ENCODE measurements around the gene DICER1. TPM values are rescaled to one million over a fixed set of nuclear protein-coding genes. Genes with fewer than 3 reads are reported as not detected.

DICER1 gene
- polyA plus RNA-seq, 1 donor from 2014 or later = 93.8 TPM

DNA sequence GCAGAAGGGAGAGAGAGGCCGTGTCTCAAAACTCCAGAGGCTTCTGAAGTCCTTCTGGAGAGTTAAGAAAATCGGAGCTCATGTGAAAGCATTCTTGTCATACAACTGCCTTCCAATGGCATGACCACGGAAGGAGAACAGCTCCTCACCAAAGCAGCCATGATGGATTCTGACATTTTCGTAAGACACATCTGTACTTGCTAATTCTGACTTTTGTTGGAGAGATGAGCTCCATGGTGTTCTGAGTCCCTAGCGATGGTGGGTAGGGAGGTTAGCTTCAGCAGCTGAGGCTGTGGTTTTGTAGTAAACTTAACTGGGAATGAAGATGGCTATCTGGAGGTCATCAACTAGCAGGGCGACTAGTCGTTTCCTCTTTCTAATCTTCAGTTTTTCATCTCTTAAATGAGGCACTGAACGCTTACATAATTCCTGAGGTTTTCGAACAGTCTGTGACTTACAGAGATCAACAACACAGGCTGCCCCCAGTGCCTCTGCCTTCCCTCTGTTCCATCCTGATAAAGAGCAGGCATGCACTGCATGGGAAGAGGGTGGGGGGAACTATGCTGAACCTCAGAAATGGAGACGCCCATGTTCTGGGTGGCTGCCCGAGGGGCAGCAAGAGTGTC lies 28.6 kb upstream of the DICER1 start:
- Histone ChIP-seq H3K9me3 (ENCODE audit: low read length) (no peaks in the 10 kb centered on the region), H3K4me2 (ENCODE audit: low read length) (no peak overlapping the region), H4K20me1 (ENCODE audit: insufficient read depth) (no peaks in the 10 kb centered on the region), H3K9ac (ENCODE audit: low read length) (no peak overlapping the region), H3K36me3 (ENCODE audit: insufficient read depth, low read length) (no peaks in the 10 kb centered on the region), H3K27me3 (ENCODE audit: insufficient read depth, low read depth, low read length) (no peaks in the 10 kb centered on the region), H3F3A (ENCODE audit: insufficient read depth, low read length, poor library complexity, severe bottlenecking) (no peaks in the 10 kb centered on the region), H3K79me2 (replicated peaks; ENCODE audit: insufficient read depth, low read length) (no peaks in the 10 kb centered on the region), H3K9me2 (ENCODE audit: insufficient read depth, low read length) (no peaks in the 10 kb centered on the region), H2AFZ (ENCODE audit: low read depth, low read length) (no peak overlapping the region), H3K4me3 (ENCODE audit: low read length) (no peak overlapping the region), H3K27ac (ENCODE audit: low read length) (no peak overlapping the region)
- TF ChIP-seq, protein P1, sequence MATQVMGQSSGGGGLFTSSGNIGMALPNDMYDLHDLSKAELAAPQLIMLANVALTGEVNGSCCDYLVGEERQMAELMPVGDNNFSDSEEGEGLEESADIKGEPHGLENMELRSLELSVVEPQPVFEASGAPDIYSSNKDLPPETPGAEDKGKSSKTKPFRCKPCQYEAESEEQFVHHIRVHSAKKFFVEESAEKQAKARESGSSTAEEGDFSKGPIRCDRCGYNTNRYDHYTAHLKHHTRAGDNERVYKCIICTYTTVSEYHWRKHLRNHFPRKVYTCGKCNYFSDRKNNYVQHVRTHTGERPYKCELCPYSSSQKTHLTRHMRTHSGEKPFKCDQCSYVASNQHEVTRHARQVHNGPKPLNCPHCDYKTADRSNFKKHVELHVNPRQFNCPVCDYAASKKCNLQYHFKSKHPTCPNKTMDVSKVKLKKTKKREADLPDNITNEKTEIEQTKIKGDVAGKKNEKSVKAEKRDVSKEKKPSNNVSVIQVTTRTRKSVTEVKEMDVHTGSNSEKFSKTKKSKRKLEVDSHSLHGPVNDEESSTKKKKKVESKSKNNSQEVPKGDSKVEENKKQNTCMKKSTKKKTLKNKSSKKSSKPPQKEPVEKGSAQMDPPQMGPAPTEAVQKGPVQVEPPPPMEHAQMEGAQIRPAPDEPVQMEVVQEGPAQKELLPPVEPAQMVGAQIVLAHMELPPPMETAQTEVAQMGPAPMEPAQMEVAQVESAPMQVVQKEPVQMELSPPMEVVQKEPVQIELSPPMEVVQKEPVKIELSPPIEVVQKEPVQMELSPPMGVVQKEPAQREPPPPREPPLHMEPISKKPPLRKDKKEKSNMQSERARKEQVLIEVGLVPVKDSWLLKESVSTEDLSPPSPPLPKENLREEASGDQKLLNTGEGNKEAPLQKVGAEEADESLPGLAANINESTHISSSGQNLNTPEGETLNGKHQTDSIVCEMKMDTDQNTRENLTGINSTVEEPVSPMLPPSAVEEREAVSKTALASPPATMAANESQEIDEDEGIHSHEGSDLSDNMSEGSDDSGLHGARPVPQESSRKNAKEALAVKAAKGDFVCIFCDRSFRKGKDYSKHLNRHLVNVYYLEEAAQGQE (IDR thresholded peaks at IDR 0.05; ENCODE audit: borderline replicate concordance) = no peak
- no peak for TF ChIP-seq EP300 (conservative IDR thresholded peaks at IDR 0.05; ENCODE audit: poor library complexity, severe bottlenecking)
- TF ChIP-seq TAF1 (IDR thresholded peaks at IDR 0.05; ENCODE audit: low read depth) = no peak
- no peak for TF ChIP-seq MXI1 (conservative IDR thresholded peaks at IDR 0.05; ENCODE audit: poor library complexity, severe bottlenecking)

DNA sequence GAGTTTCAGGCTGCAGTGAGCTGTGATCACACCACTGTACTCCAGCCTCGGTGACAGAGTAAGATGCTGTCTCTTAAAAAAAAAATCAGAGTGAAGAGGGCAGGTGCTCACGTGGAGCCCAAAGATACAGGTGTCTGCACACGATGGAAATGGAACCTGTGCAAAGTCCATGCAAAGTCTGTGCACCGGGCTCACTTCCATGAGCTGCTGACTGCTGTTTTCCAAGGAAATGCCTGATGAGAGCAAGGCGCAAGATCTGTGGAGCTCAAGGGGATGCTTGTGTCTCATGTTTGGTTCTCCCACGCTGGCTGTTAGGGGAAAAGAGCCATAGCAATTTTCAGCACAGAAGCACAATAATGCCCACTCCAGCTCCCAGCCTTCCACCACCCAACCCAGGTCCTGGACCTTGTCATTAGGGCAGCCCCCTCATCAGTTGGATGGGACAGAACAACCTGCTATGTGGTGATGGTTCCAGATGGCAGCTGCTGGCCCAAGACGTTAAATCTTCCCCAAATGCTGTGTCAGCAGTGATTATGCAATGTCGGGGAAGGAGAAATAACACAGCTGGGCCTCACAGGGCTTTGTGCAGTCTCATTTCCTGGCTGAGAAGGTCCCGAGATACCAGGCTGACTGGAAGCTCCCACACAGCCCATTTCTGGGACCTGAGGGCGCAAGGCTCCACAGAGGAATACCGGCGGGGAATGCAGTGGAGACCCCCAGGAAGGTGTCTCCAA lies 27.9 kb upstream of the DICER1 start:
- Histone ChIP-seq H3K4me2 (ENCODE audit: low read length) (no peak overlapping the region), H3K4me3 (ENCODE audit: low read length) (no peak overlapping the region), H4K20me1 (ENCODE audit: insufficient read depth) (no peaks in the 10 kb centered on the region), H2AFZ (ENCODE audit: low read depth, low read length) (no peak overlapping the region), H3K9ac (ENCODE audit: low read length) (no peak overlapping the region), H3K27ac (ENCODE audit: low read length) (no peak overlapping the region), H3K9me2 (ENCODE audit: insufficient read depth, low read length) (no peaks in the 10 kb centered on the region), H3K36me3 (ENCODE audit: insufficient read depth, low read length) (no peaks in the 10 kb centered on the region), H3K27me3 (ENCODE audit: insufficient read depth, low read depth, low read length) (no peaks in the 10 kb centered on the region), H3K9me3 (ENCODE audit: low read length) (no peaks in the 10 kb centered on the region), H3K79me2 (replicated peaks; ENCODE audit: insufficient read depth, low read length) (no peaks in the 10 kb centered on the region), H3F3A (ENCODE audit: insufficient read depth, low read length, poor library complexity, severe bottlenecking) (no peaks in the 10 kb centered on the region)
- TF ChIP-seq RAD21 (conservative IDR thresholded peaks at IDR 0.05) = no peak
- TF ChIP-seq SMC3 (conservative IDR thresholded peaks at IDR 0.05; ENCODE audit: poor library complexity) = no peak
- no peak for TF ChIP-seq MXI1 (conservative IDR thresholded peaks at IDR 0.05; ENCODE audit: poor library complexity, severe bottlenecking)
- TF ChIP-seq, protein P1 (IDR thresholded peaks at IDR 0.05; ENCODE audit: borderline replicate concordance) = no peak
- TF ChIP-seq EP300 (conservative IDR thresholded peaks at IDR 0.05; ENCODE audit: poor library complexity, severe bottlenecking) = no peak
- TF ChIP-seq TAF1 (IDR thresholded peaks at IDR 0.05; ENCODE audit: low read depth) = no peak
- no peak for TF ChIP-seq POLR2AphosphoS5 (IDR thresholded peaks at IDR 0.05)
- TF ChIP-seq, protein P2, sequence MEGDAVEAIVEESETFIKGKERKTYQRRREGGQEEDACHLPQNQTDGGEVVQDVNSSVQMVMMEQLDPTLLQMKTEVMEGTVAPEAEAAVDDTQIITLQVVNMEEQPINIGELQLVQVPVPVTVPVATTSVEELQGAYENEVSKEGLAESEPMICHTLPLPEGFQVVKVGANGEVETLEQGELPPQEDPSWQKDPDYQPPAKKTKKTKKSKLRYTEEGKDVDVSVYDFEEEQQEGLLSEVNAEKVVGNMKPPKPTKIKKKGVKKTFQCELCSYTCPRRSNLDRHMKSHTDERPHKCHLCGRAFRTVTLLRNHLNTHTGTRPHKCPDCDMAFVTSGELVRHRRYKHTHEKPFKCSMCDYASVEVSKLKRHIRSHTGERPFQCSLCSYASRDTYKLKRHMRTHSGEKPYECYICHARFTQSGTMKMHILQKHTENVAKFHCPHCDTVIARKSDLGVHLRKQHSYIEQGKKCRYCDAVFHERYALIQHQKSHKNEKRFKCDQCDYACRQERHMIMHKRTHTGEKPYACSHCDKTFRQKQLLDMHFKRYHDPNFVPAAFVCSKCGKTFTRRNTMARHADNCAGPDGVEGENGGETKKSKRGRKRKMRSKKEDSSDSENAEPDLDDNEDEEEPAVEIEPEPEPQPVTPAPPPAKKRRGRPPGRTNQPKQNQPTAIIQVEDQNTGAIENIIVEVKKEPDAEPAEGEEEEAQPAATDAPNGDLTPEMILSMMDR (IDR thresholded peaks at IDR 0.05; ENCODE audit: poor library complexity, severe bottlenecking) = no peak
- TF ChIP-seq EZH2 (IDR thresholded peaks at IDR 0.05; ENCODE audit: borderline replicate concordance, insufficient read depth, low read length, poor library complexity, severe bottlenecking) = no peak

Data from neural cell (in vitro differentiated cells).